NCI-H2227 treated with DMSO at 0.1 percent for 48 hours (cell line): Measurements from ENCODE around the gene PTGS2.

Experiments used
- DNase-seq: peaks from one replicate; lab custom pipeline; 2025; lab: John Stamatoyannopoulos, UW

PTGS2 gene

DNA sequence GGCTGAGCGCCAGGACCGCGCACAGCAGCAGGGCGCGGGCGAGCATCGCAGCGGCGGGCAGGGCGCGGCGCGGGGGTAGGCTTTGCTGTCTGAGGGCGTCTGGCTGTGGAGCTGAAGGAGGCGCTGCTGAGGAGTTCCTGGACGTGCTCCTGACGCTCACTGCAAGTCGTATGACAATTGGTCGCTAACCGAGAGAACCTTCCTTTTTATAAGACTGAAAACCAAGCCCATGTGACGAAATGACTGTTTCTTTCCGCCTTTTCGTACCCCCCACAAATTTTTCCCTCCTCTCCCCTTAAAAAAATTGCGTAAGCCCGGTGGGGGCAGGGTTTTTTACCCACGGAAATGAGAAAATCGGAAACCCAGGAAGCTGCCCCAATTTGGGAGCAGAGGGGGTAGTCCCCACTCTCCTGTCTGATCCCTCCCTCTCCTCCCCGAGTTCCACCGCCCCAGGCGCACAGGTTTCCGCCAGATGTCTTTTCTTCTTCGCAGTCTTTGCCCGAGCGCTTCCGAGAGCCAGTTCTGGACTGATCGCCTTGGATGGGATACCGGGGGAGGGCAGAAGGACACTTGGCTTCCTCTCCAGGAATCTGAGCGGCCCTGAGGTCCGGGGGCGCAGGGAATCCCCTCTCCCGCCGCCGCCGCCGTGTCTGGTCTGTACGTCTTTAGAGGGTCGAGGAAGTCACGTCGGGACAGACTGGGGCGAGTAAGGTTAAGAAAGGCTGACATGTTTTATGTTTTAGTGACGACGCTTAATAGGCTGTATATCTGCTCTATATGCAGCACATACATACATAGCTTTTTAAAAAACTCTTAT lies at the start of gene PTGS2:
Gene PTGS2 (minus strand): TSS at position 179 of the 817 bp plus-strand sequence. CDS start 133 bp downstream, at position 46.
- peak; percentile 21 for DNase-seq

- no peak for DNase-seq
These were observed 42.6 kb upstream of the PTGS2 start for GRCh38 chr1:186722711-186723309.

- DNase-seq, result no peak
These were observed 37.1 kb upstream of the PTGS2 start for GRCh38 chr1:186717286-186717685.

DNA sequence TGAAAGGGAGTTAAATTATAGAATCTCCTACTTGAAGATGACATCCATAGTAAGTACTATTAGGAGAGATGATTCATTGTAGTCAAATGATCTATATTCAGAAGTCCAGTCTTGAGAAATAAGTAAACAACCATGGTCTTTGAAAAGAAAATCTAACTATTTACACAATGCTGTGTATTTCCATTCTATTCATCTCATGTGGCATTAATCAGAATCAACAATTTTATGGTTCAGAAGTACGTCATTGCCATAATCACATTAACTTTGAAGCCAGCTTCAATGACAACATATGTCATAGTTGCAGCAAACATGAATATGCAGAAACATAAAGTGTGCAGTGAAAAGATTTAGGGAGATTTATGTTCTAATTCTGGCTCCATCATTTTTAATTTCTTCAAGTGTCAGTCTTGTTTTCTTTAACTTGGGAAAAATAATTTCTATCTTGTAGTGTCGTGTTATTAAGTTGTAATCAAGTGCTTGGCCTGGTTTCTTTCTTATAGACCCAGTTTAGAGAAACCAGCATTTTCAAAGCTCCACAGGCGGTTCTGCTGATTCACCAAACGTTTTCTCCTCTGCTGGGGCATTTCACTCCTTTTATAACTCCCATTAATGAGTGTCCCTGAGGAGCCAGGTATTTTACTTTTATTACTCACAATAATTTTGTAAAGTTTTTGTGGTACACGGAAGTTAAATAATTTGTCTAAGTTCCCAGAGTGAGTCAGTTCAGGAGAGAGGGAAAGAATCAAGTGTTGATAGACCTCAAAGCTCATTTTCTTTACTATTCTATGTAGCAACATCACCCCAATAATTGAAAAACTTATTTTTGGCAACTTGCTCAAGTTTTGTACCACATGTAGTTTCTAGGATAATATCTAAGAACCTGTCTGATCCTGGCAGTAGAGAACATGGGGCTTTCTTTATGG lies 35.9 kb upstream of the PTGS2 start:
- DNase-seq, result no peak

GRCh38 chr1:186710696-186711095 lies 30.5 kb upstream of the PTGS2 start:
- no peak for DNase-seq

GRCh38 chr1:186708694-186709097 lies 28.5 kb upstream of the PTGS2 start:
- no peak for DNase-seq

GRCh38 chr1:186703209-186703766 lies 23.1 kb upstream of the PTGS2 start:
- DNase-seq, result no peak

DNA sequence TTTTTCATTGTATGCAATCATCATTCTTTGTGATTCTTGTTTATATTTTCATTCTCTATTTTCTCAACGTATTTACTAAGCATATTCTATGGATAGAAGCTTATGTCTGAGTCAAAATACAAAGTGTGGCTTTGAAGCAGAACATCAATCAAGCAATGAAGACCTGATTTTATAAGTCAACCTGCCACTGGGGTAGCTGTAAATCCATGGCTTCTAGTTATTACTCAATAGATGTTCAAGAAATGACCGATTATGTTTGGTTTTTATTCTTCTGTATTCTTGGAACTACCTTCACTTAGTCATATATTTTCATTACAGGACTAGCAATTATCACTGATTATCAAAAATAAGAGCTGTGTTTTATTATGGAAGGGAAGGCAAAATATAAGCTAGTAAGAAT lies 20.5 kb upstream of the PTGS2 start:
- no peak for DNase-seq

GRCh38 chr1:186699519-186699918 lies 19.3 kb upstream of the PTGS2 start:
- no peak for DNase-seq

DNA sequence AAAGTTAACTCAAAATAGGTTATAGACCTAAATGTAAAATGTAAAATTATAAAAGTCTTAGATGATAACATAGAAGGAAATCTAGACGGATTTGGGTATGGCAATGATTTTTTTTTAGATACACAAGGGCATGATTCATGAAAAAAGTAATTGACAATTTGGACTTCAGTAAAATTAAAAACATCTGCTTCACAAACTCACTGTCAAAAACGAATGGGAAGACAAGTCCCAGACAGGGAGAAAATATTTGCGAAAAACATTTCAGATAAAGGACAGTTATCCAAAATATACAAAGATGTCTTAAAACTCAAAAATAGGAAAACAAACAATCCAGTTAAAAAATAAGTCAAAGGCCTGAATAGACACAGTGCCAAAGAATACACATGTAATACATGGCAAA lies 9.7 kb upstream of the PTGS2 start:
- DNase-seq, result no peak

DNA sequence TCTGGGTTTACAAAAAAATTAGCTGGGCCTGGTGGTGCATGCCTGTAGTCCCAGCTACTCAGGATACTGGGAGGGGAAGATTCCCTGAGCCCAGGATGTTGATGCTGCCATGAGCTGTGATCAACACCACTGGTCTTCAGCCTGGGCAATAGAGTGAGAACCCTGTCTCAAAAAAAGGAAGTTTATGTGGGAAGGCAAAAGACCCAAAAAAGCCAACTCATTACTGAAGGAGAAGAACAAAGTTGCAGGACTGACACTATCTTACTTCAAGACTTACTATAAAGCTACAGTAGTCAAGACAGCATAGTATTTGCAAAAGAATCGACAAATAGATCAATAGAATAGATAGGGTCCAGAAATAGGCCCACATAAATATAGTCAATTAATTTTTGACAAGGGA lies 9.2 kb upstream of the PTGS2 start:
- no peak for DNase-seq

- no peak for DNase-seq
These were observed 3.6 kb upstream of the PTGS2 start for GRCh38 chr1:186683652-186684410.

DNA sequence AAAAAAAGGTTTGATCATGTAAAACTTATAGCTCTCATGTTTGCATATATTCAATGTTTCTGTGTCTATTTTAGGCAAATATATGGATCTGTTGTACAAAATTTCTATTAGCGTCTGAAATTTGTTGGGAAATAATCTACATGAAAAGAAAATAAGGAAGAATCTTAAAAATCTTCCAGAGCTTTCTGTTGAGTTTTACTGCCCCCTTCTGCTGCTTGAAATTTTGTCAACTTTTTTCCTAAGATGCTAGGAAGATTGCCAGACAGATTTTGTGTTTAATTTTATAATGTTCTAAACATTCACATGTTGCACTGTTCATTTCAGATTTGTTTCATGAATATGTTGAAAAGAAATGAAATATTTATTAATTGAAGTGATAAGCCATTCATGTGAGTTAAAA lies 2.5 kb upstream of the PTGS2 start:
- DNase-seq, result no peak

DNA sequence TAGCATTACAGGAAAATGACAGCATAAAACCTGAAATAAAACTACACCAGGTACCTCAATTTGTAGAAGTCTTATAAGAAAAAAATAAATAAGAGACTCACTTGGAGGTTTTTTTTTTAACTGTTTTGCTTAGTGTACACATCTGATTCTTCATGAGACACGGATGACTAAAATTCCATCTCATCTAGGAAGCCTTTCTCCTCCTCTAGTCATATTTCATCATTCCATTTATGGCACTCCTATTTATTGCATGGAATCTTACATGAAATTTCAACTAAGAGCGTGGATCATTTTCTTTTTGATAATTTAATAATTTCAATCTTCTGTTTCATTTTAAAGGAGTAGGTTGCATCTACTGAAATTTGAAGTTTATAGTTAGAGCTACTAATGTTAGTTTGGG lies 1.6 kb upstream of the PTGS2 start:
- no peak for DNase-seq

DNA sequence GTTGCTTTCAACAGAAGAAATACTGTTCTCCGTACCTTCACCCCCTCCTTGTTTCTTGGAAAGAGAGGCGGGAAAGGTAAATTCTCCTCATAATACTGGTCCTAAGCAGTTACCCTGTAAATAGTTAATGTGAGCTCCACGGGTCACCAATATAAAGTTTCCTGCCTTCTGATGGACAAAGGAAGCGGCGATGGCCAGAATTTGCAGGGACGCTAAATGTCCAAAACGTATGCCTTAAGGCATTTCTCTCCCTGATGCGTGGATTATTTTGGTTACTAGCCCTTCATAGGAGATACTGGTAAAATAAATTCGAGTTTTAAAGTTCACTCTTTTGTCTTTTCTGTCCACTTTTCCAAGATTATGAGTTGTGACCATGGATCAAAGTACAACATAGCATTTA lies 898 bp upstream of the PTGS2 start:
- no peak for DNase-seq

- no peak for DNase-seq
These were observed 339 bp downstream of the PTGS2 start for GRCh38 chr1:186679924-186680244.

GRCh38 chr1:186678155-186678554 lies 2.1 kb downstream of the PTGS2 start:
- DNase-seq, result no peak

DNA sequence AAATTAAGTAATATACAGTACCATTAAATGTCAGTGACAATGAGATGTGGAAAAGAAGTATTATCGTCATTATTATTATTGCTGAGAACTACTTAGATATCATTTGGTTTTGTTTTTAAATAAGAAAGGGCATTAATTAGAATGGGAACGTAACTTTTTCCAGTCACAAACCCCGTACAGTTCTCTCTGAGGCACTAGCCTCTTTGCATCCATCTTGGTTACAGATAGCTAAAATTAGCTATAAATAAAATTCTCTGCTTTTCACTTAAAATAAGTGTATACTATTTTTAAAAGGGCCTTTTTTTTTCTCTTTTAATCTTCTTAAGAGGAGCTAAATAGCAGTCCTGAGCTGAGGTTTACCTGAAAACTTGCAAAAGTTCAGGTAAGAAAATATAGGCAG lies 7.6 kb downstream of the PTGS2 start:
- no peak for DNase-seq

GRCh38 chr1:186672131-186672530 lies 8.1 kb downstream of the PTGS2 start:
- DNase-seq, result no peak

DNA sequence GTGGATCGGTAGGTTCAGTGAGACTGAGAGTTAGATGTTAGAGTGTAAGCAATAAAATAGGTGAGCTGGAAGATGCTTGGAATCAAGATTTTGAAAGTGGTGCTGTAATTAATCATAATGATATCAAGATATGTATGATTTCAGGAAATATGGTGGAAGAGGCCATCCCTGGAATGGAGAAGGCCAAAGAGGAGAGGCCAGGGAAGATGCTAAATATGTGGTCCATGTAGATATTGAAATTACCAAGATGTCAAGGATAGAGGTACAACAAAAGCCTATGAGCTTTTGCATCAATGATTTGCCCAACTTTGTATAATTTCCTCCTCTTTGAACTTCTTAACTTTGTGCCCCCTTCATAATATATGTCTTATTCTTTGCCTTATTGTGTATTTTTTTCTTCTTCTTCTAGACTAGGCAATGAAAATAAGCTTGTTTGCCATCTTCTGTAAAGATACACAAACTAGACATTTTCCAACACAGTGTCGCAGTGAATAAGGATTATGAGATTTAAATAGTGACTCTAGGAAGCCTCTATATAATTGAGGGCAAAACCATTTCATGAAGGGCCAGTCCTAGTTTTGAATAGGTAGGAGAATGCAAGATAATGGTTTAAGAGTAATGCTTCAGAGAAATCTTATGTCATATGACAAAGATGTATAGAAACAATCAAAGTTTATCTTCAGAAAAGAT lies 8.9 kb downstream of the PTGS2 start:
- no peak for DNase-seq
